Ishikawa (cell line): ENCODE data around the gene PSD2.

Source experiments
- CEBPB ChIP-seq: IDR thresholded peaks from 2 replicates; pipeline ENCODE4 v1.6.1; 2012
- CREB1 ChIP-seq: IDR thresholded peaks from 2 replicates; pipeline ENCODE4 v1.6.1; 2012; ENCODE audit warnings: low read depth
- EGR1 ChIP-seq: IDR thresholded peaks from 2 replicates; pipeline ENCODE4 v1.6.1; 2012
- EP300 ChIP-seq: IDR thresholded peaks from 2 replicates; pipeline ENCODE4 v1.6.1; 2012; ENCODE audit warnings: borderline replicate concordance
- FOXM1 ChIP-seq: IDR thresholded peaks from 2 replicates; pipeline ENCODE4 v1.6.1; 2012; ENCODE audit warnings: low read depth, borderline replicate concordance
- NFIC ChIP-seq: IDR thresholded peaks from 2 replicates; pipeline ENCODE4 v1.6.1; 2012
- RAD21 ChIP-seq: IDR thresholded peaks from 2 replicates; pipeline ENCODE4 v1.6.1; 2012; ENCODE audit warnings: low read depth
- TAF1 ChIP-seq: IDR thresholded peaks from 2 replicates; pipeline ENCODE4 v1.6.1; 2012; ENCODE audit warnings: low read depth, mild to moderate bottlenecking
- TCF12 ChIP-seq: IDR thresholded peaks from 2 replicates; pipeline ENCODE4 v1.6.1; 2012; ENCODE audit warnings: low read depth
- TEAD4 ChIP-seq: IDR thresholded peaks from 2 replicates; pipeline ENCODE4 v1.6.1; 2012
- YY1 ChIP-seq: IDR thresholded peaks from 2 replicates; pipeline ENCODE4 v1.6.1; 2012; ENCODE audit warnings: low read depth
- ZBTB7A ChIP-seq: IDR thresholded peaks from 2 replicates; pipeline ENCODE4 v1.6.1; 2012; ENCODE audit warnings: low read depth
- TF ChIP-seq, protein P1 (sequence below): IDR thresholded peaks from 2 replicates; pipeline ENCODE4 v1.6.1; 2012; ENCODE audit warnings: low read depth, mild to moderate bottlenecking
- TF ChIP-seq, protein P2 (sequence below): IDR thresholded peaks from 2 replicates; pipeline ENCODE4 v1.6.1; 2012
- TF ChIP-seq, protein P3 (sequence below): IDR thresholded peaks from 2 replicates; pipeline ENCODE4 v1.6.1; 2012

Gene PSD2

DNA sequence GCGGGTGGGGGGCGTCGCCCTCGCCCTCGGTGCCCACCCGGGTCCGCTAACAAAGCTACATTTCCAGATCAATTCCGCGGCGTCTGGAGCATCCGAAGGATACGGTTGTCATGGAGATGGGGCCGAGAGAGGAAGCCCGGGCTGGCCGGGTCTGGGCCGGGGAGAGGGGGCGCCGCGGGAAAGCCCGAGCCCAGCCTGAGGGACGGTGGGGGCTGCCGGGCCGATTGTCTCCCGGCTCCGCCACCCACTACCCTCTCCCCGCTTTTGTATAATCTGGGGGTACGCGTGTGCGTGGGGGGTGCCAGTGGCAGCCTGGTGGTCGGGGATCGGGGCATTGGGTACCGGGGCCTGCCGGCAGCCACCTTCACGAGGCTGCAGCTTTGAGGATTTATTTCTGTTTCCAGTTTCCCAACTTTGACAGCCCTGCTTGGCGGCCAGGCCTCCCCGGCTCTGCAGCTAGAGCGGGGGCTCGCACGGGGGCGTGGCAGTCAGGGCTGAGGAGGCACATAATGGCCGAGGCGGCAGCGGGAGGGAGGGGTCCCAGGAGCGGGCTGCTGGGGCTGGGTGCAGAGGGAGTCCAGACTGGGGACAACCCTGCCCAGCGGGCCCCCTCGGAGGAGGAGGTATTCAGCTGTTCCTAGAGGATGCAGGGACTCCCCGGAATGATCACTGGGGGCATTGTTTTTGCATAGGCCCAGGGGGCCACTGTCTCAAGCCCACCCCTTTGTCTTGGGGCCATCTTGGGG lies 626 bp downstream of the PSD2 start:
- TF ChIP-seq ZBTB7A (0 out of 2 replicates have a peak, but pooled peaks have one; percentile 21), CEBPB (no peak)

DNA sequence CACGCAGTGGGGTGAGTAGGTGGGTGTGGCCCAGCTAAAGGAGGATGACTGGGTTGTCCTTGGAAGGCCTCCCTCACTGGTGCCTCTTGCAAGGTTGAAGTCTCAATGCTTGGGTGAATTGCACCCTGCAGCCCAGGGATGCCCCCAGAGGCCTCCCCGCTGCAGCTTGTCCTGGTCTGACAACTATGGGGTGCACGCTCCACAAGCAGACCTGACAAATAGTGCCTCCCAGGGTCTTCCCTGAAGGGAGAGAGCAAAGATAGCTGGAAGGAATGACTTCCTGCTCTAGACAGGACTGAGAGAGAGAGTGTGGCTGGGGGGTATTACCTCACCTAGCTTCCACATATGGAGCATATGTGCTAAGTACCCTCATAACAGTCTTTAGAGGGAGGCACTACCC lies 1.7 kb downstream of the PSD2 start:
- TF ChIP-seq, protein P1, sequence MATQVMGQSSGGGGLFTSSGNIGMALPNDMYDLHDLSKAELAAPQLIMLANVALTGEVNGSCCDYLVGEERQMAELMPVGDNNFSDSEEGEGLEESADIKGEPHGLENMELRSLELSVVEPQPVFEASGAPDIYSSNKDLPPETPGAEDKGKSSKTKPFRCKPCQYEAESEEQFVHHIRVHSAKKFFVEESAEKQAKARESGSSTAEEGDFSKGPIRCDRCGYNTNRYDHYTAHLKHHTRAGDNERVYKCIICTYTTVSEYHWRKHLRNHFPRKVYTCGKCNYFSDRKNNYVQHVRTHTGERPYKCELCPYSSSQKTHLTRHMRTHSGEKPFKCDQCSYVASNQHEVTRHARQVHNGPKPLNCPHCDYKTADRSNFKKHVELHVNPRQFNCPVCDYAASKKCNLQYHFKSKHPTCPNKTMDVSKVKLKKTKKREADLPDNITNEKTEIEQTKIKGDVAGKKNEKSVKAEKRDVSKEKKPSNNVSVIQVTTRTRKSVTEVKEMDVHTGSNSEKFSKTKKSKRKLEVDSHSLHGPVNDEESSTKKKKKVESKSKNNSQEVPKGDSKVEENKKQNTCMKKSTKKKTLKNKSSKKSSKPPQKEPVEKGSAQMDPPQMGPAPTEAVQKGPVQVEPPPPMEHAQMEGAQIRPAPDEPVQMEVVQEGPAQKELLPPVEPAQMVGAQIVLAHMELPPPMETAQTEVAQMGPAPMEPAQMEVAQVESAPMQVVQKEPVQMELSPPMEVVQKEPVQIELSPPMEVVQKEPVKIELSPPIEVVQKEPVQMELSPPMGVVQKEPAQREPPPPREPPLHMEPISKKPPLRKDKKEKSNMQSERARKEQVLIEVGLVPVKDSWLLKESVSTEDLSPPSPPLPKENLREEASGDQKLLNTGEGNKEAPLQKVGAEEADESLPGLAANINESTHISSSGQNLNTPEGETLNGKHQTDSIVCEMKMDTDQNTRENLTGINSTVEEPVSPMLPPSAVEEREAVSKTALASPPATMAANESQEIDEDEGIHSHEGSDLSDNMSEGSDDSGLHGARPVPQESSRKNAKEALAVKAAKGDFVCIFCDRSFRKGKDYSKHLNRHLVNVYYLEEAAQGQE: no peak
- TF ChIP-seq RAD21 (no peak), TAF1 (no peak), TCF12 (no peak), TEAD4 (no peak), ZBTB7A (no peak), NFIC (no peak), EGR1 (no peak), FOXM1 (no peak), CREB1 (no peak)
- TF ChIP-seq, protein P2, sequence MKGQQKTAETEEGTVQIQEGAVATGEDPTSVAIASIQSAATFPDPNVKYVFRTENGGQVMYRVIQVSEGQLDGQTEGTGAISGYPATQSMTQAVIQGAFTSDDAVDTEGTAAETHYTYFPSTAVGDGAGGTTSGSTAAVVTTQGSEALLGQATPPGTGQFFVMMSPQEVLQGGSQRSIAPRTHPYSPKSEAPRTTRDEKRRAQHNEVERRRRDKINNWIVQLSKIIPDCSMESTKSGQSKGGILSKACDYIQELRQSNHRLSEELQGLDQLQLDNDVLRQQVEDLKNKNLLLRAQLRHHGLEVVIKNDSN: no peak

DNA sequence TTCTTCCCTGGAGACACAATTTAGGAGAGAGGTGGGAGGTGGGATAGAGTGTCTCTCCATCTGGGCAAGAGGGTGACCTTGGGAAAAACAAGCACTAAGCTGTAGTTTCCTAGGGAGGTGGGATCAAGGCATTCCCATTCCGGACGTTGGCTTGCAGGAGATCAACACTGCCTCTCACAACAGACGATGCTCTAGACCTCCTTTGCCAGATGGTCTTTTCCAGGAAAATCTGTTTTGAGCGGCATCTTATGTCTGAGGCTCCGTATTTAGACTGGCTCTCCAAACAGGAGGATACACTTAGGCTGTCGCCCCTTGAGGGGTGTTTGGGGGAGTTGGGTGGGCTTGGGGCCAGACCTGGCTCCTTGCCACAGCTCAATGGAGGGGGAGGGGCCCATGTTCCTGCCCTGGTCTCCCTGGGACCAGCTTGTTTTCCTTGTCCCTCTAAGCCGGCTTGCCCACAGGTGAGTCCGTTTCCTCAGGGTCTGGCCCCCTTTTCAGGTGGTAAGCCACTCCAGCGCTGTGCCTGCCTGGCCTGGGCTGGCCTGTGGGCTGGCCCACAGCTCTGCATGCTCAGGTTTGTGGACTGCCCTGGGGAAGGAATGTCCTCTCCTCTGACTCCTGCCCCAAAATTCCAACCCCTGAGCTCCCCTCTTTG lies 2.4 kb downstream of the PSD2 start:
- TF ChIP-seq ZBTB7A (no peak), EGR1 (no peak), CEBPB (no peak), YY1 (no peak), RAD21 (no peak), CREB1 (no peak), EP300 (no peak), TEAD4 (no peak), FOXM1 (no peak), TCF12 (no peak)
- TF ChIP-seq, protein P1: no peak
- TF ChIP-seq, protein P3, sequence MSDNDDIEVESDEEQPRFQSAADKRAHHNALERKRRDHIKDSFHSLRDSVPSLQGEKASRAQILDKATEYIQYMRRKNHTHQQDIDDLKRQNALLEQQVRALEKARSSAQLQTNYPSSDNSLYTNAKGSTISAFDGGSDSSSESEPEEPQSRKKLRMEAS: no peak
- TF ChIP-seq, protein P2: no peak

DNA sequence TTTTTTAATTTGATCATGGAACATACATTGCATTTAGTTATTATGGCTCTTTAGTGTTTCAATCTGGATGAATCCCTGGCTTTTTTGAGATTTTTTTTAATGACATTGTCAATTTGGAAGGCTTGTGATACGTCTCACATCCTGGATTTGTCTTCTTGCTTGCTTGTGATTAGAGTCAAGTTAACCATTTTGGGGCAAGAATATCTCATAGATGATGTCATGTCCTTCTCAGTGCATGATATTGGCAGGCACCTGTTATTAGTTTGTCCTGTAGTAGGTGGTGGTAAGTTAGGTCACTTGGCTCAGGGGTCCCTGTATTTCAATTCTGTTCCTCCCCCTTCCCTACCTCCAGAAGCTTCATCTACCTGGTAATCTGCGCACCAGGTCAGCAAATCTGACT lies 3.3 kb downstream of the PSD2 start:
- TF ChIP-seq CEBPB (no peak), TCF12 (no peak), EP300 (no peak), TAF1 (no peak), FOXM1 (no peak), ZBTB7A (no peak), CREB1 (no peak), YY1 (no peak), TEAD4 (no peak), RAD21 (no peak), EGR1 (no peak), NFIC (no peak)
- TF ChIP-seq, protein P3: no peak
- TF ChIP-seq, protein P2: no peak
- TF ChIP-seq, protein P1: no peak
